NCI-H226 (cell line): ENCODE measurements around the gene SLC2A6.
"Not testable (repeated sequence)": the region's sequence is repeated elsewhere in the genome, so short reads cannot be mapped to it uniquely, and the experiment has no call there.

Source experiments
- DNase-seq: peaks from one replicate; pipeline ENCODE4 v3.0.0-alpha.2; 2015

The SLC2A6 gene

DNA sequence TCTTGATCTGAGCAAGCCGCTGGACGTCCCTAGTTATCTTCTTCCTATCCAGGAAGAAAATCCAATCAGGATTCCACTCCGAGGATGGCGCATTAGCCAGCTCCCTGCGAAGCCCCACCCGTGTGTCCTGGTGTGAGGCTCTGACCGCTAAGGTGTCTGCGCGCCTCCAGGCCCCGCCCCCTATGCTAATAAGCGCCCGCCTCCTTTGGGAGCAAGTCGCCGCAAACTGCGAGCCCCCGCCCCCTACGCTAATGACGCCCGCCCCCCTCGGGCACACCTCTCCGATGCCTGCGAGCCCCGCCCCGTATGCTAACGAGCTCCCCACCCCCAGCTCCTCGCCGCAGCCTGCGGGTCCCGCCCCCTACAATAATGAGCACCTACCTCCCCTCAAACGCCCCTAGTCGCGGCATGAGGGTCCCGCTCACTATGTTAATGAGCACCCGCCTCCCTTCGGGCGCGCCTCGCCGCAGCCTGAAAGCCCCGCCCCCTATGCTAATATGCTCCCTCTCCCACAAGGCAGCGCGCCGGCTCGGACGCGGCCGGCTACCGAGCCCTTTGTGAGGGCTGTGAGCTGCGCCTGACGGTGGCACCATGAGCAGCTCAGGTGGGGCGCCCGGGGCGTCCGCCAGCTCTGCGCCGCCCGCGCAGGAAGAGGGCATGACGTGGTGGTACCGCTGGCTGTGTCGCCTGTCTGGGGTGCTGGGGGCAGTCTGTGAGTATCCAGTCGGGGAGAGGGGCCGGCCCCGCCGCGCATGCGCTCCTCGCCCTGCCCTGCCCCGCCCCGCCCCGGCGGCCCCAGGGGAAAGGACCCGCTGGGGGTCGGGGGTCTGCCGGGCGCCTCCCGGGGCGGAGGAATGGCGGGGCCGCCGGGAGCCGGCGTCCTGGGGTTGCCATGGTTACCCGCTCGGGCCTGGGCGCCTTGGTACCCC is 19.2 kb downstream of the SLC2A6 start, which contains the start of gene CACFD1:
Gene CACFD1, plus strand, starts transcription at position 503 of the 929 bp plus-strand sequence. Its CDS starts 89 bp downstream, at position 592.
- peak; percentile 93 for DNase-seq

DNA sequence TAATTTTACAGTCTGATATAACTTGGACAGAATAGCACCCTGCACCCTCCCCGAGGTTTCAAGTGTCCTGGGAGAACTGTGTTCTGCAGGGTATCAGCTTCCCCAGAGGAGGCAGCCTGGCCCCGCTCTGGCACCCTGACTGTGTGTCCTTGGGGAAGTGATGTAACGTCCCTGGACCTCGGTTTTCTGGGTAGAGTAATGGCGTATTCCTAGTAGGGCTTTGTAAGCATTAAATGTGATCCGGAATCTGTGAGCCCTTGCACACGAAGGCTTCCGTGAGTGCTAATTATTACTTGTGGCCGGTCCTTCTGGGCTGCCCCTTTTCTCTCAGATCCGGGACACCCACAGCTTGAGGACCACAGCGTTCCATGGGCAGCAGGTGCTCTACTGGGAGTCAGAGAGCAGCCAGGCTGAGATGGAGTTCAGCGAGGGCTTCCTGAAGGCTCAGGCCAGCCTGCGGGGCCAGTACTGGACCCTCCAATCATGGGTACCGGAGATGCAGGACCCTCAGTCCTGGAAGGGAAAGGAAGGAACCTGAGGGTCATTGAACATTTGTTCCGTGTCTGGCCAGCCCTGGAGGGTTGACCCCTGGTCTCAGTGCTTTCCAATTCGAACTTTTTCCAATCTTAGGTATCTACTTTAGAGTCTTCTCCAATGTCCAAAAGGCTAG is 20.1 kb downstream of the SLC2A6 start:
- DNase-seq, result no peak

DNA sequence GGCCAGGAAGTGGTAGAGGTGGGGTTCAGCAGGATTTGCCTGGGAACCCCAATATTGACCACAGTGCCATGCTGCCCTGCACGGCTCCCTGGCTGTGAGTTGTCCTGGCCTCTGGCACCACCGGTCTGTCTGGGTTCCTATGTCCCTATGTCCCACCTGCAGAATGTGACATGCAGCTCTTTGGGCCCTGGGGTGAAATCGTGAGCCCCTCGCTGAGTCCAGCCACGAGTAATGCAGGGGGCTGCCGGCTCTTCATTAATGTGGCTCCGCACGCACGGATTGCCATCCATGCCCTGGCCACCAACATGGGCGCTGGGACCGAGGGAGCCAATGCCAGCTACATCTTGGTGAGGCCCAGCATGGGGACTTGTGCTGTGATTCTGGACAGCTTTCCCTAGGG is 21.2 kb downstream of the SLC2A6 start:
- no peak for DNase-seq

DNA sequence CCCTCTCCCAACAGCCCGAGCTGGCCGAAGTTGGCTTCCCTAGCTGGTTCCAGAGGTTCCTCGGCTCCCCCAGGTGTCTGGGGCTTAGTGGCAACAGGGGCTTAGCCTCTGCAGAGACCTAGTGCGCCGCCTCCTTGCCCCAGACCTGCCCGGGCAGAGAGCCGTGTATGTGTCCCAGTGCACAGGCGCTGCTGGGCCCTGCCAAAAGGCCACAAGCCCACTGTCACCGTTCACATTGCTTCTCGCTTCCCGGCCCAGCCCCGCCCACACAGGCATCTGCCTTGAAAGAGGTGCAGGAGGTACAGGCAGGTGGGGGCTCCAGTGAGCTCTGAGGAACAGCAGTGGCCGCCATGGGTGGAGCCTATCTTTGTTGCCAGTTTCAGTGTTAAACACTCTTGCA is 21.7 kb downstream of the SLC2A6 start:
- no peak for DNase-seq

DNA sequence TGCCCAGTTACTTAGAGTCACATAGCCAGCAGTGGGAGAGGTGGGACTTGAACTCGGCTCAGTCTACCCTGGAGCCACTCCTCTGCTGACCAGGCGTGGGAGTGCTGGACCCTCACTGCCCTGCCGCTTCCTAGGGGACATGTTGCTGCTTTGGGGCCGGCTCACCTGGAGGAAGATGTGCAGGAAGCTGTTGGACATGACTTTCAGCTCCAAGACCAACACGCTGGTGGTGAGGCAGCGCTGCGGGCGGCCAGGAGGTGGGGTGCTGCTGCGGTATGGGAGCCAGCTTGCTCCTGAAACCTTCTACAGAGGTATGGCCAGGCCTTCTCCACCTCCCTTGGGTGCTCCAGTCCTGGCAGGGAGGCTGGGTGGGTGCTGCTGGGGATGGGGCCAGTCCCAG is 22.5 kb downstream of the SLC2A6 start:
- DNase-seq, result no peak

DNA sequence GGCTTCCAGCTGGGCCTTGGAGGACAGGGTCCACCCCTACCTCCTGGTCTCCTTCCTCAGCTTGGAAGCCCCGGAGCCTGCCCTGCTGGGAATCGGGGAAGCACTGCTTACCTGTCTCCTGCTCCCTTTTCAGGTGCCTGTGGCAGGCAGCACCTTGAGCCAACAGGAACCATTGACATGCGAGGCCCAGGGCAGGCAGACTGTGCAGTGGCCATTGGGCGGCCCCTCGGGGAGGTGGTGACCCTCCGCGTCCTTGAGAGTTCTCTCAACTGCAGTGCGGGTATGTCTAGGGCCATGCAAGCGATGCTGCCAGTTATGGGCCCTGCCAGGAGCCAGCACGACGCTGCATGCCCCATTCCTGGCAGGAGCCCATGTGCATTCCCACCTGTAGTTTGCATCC is 23.0 kb downstream of the SLC2A6 start:
- no peak for DNase-seq

DNA sequence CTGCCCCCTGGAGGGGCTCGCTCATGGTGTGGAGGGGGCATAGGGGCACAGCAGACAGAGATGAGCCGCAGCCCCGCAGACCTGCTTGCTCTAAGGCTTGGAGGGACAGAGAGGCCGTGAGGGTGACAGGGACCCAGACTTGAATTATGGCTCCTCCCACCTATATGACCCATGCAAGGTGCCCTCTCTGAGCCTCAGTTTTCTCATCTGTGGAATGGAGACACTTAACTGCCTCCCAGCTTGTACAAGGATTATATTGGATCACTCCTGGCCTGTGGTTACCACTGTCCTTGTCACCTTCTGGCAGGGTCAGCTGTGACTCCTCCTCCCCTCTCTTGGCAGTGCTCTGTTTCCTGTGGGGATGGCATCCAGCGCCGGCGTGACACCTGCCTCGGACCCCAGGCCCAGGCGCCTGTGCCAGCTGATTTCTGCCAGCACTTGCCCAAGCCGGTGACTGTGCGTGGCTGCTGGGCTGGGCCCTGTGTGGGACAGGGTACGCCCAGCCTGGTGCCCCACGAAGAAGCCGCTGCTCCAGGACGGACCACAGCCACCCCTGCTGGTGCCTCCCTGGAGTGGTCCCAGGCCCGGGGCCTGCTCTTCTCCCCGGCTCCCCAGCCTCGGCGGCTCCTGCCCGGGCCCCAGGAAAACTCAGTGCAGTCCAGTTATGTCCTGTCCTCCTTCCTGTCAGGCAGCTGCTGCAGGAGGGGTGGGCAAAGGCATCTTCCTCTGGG is 23.8 kb downstream of the SLC2A6 start:
- no peak for DNase-seq

DNA sequence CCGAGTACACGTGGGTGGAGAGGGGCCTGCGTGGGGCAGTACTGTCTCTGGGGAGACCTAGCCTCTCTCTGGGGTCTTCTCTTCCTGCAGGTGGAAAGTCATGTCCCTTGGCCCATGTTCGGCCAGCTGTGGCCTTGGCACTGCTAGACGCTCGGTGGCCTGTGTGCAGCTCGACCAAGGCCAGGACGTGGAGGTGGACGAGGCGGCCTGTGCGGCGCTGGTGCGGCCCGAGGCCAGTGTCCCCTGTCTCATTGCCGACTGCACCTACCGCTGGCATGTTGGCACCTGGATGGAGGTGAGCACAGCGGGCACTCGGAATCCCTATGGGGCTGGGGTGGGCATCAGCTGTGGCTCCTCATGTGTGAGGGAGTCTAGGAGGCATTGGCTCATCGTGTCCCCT is 24.6 kb downstream of the SLC2A6 start:
- no peak for DNase-seq

DNA sequence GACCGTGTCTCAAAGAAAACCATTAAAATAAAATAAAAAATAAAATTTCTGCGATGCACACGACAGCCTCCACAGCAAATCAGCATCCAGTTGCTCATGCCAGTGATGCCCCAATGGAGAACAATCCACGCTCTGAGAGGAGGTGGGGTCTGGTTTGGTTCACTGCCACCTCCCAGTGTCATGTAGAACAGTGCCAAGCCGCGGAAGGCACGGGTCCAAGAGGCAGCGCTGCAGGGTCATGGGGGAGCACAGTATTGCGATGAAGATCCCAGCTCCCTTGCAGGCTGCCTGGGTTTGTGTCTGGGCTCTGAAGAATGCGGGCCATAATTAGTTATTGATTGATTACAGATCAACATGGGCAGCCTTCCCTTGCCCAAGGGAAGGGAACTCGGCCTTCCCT is 25.2 kb downstream of the SLC2A6 start:
- DNase-seq, result no peak

DNA sequence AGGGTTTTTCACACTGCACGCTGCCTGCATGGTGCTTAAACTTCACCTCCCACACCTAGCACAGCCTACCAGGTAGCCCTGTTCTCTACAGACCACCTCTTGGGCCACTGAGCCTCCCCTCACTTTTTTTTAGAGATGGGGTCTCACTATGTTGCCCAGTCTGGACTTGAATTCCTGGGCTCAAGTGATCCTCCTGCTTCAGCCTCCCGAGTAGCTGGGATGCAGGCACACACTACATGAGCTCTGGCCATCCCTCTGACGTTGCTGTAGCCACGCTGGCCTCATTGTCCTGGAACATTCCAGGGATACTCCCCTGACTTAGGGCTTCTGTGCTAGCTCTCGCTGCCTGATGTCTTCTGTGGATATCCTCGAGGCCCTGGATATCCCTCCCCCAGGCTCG is 26.3 kb downstream of the SLC2A6 start:
- no peak for DNase-seq

DNA sequence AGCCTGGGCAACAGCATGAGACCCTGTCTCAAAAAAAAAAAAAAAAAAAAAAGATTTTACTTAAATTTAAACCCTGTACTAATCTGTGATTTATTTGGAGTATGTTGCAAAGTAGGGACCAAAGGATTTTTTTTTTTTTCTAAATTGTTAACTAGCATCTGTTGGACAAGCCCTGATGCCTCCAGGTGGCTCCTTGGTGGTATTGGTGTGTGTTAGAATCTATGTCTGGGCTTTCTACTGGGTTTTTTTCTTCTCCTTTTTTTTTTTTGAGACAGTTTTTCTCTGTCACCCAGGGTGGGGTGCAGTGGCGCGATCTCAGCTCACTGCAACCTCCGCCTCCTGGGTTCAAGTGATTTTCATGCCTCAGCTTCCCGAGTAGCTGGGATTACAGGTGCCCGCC is 27.0 kb downstream of the SLC2A6 start:
- not testable (repeated sequence) for DNase-seq

DNA sequence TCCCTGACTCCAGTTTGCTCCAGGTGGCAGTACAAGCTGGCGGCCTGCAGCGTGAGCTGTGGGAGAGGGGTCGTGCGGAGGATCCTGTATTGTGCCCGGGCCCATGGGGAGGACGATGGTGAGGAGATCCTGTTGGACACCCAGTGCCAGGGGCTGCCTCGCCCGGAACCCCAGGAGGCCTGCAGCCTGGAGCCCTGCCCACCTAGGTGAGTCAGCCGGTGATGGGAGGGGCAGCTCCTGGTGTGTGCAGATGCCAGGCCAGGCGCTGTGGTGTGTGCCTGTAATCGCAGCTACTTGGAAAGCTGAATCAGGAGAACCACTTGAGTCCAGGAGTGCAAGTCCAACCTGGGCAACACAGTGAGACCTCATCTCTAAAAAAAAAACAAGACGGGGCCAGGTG is 29.1 kb downstream of the SLC2A6 start:
- DNase-seq, result peak; percentile 92

DNA sequence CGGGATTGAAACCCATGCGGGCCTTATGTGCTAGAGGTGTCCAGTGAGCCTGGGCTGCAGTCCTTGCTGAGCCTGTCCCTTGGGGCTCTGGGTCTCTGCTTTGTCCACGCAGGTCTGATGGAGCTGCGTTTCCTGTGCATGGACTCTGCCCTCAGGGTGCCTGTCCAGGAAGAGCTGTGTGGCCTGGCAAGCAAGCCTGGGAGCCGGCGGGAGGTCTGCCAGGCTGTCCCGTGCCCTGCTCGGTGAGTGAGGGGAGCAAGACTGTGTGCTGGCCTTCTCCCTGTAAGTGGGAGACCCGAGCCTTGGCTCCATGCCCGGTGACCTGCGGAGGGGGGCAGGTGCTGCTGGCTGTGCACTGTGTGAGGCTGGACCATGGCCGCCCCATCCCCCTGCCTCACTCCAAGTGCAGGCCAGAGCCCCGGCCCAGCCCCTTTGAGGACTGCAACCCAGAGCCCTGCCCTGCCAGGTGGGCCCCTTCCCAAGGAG is 30.4 kb downstream of the SLC2A6 start:
- no peak for DNase-seq

DNA sequence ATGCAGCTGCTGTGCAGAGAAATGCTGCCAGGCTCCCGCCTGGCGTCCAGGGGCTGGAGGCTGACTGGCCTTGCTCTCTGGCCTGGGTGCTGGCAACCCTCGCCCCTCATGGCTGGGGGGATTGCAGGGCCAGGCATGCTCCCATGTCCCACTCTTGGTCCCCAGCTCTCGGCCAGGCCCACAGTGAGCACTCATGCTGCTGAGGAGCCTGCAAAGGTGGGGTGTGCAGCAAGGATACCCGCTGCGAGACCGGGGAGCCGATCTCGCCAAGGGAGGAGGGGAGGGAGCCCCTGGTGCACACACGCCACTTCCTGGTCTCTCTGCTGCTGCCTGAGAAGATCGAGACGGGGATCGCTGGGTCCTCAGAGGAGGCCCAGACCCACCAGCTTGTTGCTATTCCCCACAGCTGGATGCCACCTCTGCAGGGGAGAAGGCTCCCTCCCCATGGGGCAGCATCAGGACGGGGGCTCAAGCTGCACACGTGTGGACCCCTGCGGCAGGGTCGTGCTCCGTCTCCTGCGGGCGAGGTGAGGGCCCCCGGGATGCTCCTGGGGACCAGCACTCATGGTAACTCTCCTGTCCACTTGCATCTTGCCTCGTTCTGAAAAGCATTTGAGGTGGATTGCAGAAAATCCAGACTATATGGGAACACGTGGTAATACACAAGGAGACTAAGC is 33.5 kb downstream of the SLC2A6 start:
- DNase-seq, result no peak

DNA sequence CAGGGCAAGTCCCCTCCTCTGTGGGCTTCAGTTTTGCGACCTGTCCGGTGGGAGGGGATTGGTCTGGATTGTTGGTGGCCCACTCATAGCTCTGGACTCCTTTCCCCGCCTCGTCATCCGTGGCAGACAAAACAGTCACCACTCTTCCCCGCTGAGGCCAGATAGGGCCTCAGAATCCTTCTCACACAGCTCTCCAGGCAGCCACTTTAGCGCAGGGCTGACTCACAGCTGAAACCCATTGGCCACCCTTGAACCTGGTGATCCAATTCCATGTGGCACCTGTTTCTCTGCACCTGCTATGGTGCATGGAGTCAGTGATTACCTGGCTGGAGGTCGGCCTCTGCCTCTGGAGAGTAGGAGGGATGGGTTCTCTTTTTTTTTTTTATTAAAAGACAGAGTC is 34.9 kb downstream of the SLC2A6 start:
- DNase-seq, result no peak

DNA sequence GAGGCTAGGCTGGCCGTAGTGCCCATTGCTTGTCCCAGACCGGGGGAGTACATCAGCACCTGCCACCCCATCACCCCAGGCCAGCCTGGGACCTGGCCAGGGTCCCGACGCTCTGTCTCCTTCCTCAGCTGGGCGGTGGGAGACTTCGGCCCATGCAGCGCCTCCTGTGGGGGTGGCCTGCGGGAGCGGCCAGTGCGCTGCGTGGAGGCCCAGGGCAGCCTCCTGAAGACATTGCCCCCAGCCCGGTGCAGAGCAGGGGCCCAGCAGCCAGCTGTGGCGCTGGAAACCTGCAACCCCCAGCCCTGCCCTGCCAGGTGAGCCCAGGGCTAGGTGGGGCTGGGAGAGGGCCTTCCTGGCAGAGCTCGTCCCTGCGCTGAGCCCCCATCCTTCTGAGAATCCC is 35.7 kb downstream of the SLC2A6 start:
- DNase-seq, result no peak

DNA sequence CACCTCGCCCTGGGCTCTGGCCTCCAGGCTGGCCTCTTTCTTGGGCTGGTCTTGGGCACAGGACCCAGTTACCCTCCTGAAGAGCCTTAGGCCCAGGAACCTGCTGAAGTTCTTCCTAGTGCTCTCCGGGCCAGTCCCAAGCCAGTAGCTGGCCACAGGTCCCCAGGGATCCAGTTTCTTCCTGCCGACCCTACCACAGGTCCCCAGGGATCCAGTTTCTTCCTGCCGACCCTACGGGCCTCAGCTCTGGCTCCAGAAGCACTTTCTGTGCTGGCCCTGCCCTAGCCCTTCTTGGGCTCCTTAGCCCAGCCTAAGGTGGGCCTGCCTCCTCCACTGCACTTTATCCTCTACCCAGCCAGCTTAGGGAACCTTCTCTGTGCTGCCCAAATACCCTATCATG is 37.3 kb downstream of the SLC2A6 start:
- no peak for DNase-seq

DNA sequence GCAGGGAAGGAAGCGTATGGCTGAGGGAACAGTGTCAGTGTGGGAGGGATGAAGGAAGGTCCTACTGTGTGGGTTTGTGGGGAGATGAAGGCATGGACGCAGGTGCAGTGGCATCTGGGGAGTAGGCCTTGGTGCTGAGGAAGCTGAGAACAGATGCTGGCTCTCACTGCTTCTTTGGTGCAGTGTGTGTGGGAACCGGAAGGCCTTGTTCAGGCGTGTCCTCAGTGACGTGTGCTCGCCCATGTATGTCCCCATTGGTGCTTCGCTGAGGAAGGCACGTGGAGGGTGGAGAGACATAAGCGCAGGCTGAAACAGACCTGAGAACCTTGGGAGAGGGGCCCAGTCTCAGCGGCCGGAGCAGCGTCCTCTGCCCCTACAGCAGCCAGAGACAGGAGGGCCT is 38.0 kb downstream of the SLC2A6 start:
- no peak for DNase-seq

DNA sequence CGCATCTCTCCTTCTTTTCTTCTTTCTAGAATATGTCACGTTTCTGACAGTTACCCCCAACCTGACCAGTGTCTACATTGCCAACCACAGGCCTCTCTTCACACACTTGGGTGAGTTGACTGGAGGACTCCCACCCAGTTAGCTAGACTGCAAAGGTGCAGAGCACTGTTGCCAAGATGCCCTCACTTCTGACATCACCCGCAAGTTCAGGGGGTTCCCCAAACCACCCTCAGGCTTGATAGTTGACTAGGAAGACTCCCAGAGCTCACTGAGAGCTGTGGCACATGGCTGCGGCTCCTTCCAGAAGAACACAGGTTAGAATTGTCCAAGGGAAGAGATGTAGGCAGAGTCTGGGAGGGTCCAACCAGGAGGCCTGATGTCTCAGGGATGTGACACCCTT is 39.6 kb downstream of the SLC2A6 start:
- DNase-seq, result no peak

DNA sequence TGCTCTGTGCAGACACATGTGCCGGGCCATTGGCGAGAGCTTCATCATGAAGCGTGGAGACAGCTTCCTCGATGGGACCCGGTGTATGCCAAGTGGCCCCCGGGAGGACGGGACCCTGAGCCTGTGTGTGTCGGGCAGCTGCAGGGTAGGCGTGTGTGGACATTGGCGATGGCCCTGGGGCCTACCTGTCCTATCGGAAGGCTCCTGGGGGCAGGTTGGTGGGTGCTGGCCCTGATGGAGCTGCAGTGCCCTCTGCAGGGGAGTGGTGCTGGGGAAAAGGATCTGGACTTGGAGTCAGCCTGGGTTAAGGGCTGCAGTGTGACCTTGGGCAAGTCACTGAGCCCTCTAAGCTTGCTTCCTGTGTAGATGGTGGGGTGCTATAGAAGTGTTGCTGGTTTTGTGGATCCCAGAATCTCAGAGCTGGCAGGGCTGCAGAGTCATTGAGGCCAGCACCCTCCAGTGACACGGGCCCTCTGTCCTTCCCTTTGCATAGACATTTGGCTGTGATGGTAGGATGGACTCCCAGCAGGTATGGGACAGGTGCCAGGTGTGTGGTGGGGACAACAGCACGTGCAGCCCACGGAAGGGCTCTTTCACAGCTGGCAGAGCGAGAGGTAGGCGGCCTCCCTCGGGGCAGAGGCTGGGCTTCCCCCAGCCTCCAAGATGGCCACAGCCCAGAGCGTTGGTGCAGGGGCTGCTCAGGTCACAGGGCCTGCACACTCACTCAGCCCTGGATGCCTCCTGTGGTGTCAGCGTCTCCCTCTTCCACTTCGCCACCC is 41.0 kb downstream of the SLC2A6 start:
- DNase-seq, result no peak

DNA sequence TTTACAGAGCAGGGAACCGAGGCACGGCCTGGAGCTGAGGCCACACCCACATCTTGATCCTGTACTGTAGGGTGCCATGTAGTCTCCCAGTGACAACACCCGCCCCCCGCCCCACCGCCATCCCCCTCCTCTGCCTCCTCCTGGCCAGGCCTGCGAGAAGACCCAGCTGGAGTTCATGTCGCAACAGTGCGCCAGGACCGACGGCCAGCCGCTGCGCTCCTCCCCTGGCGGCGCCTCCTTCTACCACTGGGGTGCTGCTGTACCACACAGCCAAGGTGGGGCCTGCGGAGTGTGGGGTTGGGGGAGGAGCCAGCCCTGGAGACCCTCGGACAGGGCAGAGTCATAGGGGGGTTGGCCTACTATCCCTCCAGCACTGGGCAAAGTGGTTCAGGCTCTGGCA is 42.2 kb downstream of the SLC2A6 start:
- DNase-seq, result no peak

DNA sequence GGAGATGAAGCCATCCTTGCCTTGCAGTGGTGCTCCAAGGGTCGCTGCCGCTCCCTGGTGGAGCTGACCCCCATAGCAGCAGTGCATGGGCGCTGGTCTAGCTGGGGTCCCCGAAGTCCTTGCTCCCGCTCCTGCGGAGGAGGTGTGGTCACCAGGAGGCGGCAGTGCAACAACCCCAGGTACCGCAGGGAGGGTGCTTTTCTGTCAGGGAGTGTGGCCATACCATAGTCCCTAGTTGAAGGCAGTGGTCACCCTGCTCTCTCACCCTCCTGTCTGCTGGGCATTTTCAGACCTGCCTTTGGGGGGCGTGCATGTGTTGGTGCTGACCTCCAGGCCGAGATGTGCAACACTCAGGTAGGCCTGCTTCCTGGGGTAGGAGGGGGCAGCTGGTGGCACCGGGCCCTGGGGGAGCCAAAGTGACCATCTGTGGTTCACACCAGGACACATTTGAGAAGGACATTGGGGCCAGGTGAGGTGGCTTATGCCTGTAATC is 45.5 kb downstream of the SLC2A6 start:
- no peak for DNase-seq
